Lung (tissue), 12 donors: Measurements from ENCODE around the gene TMA7B. TPM values are rescaled to one million over a fixed set of nuclear protein-coding genes. Genes with fewer than 3 reads are reported as not detected.
"Not testable (repeated sequence)": the region's sequence is repeated elsewhere in the genome, so short reads cannot be mapped to it uniquely, and the experiment has no call there.

Experiments used
- ATAC-seq: fragments of 200-7000 bp; cut with Tn5 transposase; one replicate; pipeline ENCODE4 v1.9.1; 2020; ENCODE audit warnings: moderate number of reproducible peaks; ENCODE audit not compliant: insufficient read depth, low FRiP score
- DNase-seq, 3 donors: peaks; one replicate each; pipeline ENCODE4 v3.0.0-alpha.2; 2013 to 2017
- H3K27ac ChIP-seq, 2 donors: one replicate each; pipeline ENCODE4 v1.5.1; 2013; ENCODE audit warnings: mild to moderate bottlenecking in 2 of 2, moderate library complexity in 2 of 2, control low read depth in 1 of 2, inconsistent platforms in 1 of 2, low read depth in 1 of 2, low read length in 1 of 2
- H3K27me3 ChIP-seq, 3 donors: one replicate each; pipeline ENCODE4 v1.5.1; 2013; ENCODE audit warnings: low read length in 2 of 3; ENCODE audit not compliant: control insufficient read depth in 3 of 3, insufficient read depth in 3 of 3
- H3K36me3 ChIP-seq, 4 donors: one replicate each; pipeline ENCODE4 v1.5.1; 2013; ENCODE audit warnings: low read length in 4 of 4, mild to moderate bottlenecking in 1 of 4, moderate library complexity in 1 of 4; ENCODE audit not compliant: control insufficient read depth in 4 of 4, insufficient read depth in 4 of 4
- H3K4me1 ChIP-seq, 5 donors: one replicate each; pipeline ENCODE4 v1.5.1; 2013; ENCODE audit warnings: low read length in 5 of 5, mild to moderate bottlenecking in 2 of 5, moderate library complexity in 1 of 5; ENCODE audit not compliant: control insufficient read depth in 5 of 5, insufficient read depth in 5 of 5
- H3K4me3 ChIP-seq: one replicate; pipeline ENCODE4 v1.5.1; 2013; ENCODE audit warnings: mild to moderate bottlenecking, control low read depth, moderate library complexity
- H3K9ac ChIP-seq, 2 donors: one replicate each; pipeline ENCODE4 v1.5.1; 2013; ENCODE audit warnings: low read length in 2 of 2, control low read depth in 1 of 2; ENCODE audit not compliant: insufficient read depth in 1 of 2
- H3K9me3 ChIP-seq, 4 donors: one replicate each; pipeline ENCODE4 v1.5.1; 2013; ENCODE audit warnings: low read length in 3 of 4, mild to moderate bottlenecking in 1 of 4, moderate library complexity in 1 of 4; ENCODE audit not compliant: control insufficient read depth in 4 of 4, insufficient read depth in 3 of 4
- CTCF ChIP-seq: IDR thresholded peaks from 2 replicates; pipeline ENCODE4 v1.5.1; 2012; ENCODE audit warnings: mild to moderate bottlenecking; ENCODE audit errors: control extremely low read depth, extremely low read depth
- WGBS, 2 donors: extraction: QIAGEN DNeasy Blood & Tissue Kit; methylation state at CpG; one replicate each; pipeline ENCODE4 v1.1.7; 2013; 5-methylcytosine and 5-hydroxymethylcytosine counted together
- polyA plus RNA-seq, 2 donors: library from polyadenylated mRNA; stranded (reverse); fragments of 200-250 nt; gene quantifications; one replicate each; pipeline ENCODE4 v1.2.1, GENCODE V29; 2013
- total RNA-seq, 2 donors: library from RNA; depleted of rRNA in 1 of 2; stranded (reverse); fragments of >200 nt in 1 of 2; gene quantifications; one replicate each; pipeline ENCODE4 v1.2.1, GENCODE V29; 2014 to 2021
- donor health status: control.
- donor health status: control.
- donor health status: Bipolar disorder and iron deficiency.
- donor health status: healthy.
- donor health status: DM: yes; HTN: yes; CAD: no.

Gene TMA7B
- total and polyA plus RNA-seq, 4 donors: 0.31 to 0.57 (median 0.38) TPM

- no peak overlapping the region for H3K27ac ChIP-seq
- DNase-seq: no peak
These were observed 31.1 kb downstream of the TMA7B start for GRCh38 chr22:39991159-39991860.

GRCh38 chr22:39992088-39992826 is 32.1 kb downstream of the TMA7B start:
- Histone ChIP-seq H3K4me1 (peaks cover 0 to 6% (median 0%) of the 10 kb centered on the region in 5 donors), H3K27ac (no peak overlapping the region), H3K27me3 (peaks cover 0 to 66% (median 36%) of the 10 kb centered on the region in 3 donors), H3K36me3 (no peaks in the 10 kb centered on the region), H3K4me3 (no peak overlapping the region), H3K9ac (no peak overlapping the region), H3K9me3 (no peaks in the 10 kb centered on the region)
- WGBS, 2 donors: 86 to 90% methylated on average over 5 of the region's 5 CpGs
- no peak for TF ChIP-seq CTCF
- DNase-seq (no peak), ATAC-seq (no peak)

More at GRCh38 chr22:39991159-39991860, 31.1 kb downstream of the TMA7B start:
- Histone ChIP-seq H3K9ac (no peak overlapping the region), H3K36me3 (no peaks in the 10 kb centered on the region), H3K9me3 (no peaks in the 10 kb centered on the region), H3K4me1 (peaks cover 0 to 6% (median 0%) of the 10 kb centered on the region in 5 donors), H3K4me3 (no peak overlapping the region), H3K27me3 (peaks cover 0 to 70% (median 36%) of the 10 kb centered on the region in 3 donors)
- ATAC-seq: no peak
- 80 to 83% methylated on average over 9 of the region's 9 CpGs for WGBS, 2 donors
- no peak for TF ChIP-seq CTCF

GRCh38 chr22:39992894-39993293 is 32.7 kb downstream of the TMA7B start:
- H3K4me1 ChIP-seq, H3K9me3 ChIP-seq: not testable (repeated sequence)
- 85 to 87% methylated on average over 7 of the region's 7 CpGs for WGBS, 2 donors

GRCh38 chr22:39994041-39994565 is 33.9 kb downstream of the TMA7B start:
- ATAC-seq: no peak
- H3K9me3 ChIP-seq: no peaks in the 10 kb centered on the region
- no peak for TF ChIP-seq CTCF
- H3K4me3 ChIP-seq: no peak overlapping the region
- WGBS, 2 donors: 20 to 27% methylated on average over 20 of the region's 20 CpGs
- H3K4me1 ChIP-seq: peaks cover 0 to 7% (median 2%) of the 10 kb centered on the region in 5 donors
- H3K27me3 ChIP-seq: peaks cover 0 to 57% (median 36%) of the 10 kb centered on the region in 3 donors
- no peak overlapping the region for H3K27ac ChIP-seq
- no peak for DNase-seq
- H3K36me3 ChIP-seq: no peaks in the 10 kb centered on the region
- no peak overlapping the region for H3K9ac ChIP-seq

More at GRCh38 chr22:39992894-39993293, 32.7 kb downstream of the TMA7B start:
- ATAC-seq, H3K27ac ChIP-seq, H3K9ac ChIP-seq, DNase-seq, H3K36me3 ChIP-seq, H3K4me3 ChIP-seq: not testable (repeated sequence)
- H3K27me3 ChIP-seq: peaks cover 0 to 65% (median 36%) of the 10 kb centered on the region in 3 donors
